ENCODE results near the gene MAEA. TPM values are rescaled to one million over a fixed set of nuclear protein-coding genes. Genes with fewer than 3 reads are reported as not detected.

MAEA gene
- polyA plus RNA-seq, 3 donors, result 34.3 to 83.5 (median 37.7) TPM

DNA sequence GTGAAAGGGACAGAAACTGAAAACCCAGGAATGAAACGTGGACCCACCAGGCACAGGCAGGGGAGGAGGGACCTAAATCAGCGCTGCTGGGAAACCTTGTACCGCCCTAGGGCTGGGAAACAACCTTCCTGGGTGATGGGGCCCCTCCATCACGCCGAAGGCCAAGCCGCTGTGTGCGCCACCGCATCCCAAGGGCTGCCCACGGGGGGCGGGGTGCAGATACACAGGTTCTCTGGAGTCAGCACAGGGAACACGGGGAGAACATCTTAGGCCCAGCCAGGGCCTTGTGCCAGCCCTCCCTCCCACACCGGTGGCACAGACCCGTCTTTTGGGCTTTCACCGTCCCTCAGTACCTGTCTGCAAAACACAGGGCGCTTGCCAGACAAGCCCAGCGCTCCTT is 70.3 kb downstream of the MAEA start:
- no peak for DNase-seq
- Histone ChIP-seq H3K27ac (ENCODE audit: low read depth in 1 of 2, low read length in 2 of 2) (no peak overlapping the region), H3K79me2 (ENCODE audit: insufficient read depth, low read length) (no peaks in the 10 kb centered on the region), H3K4me1 (ENCODE audit: control insufficient read depth in 1 of 2, insufficient read depth in 2 of 2, low read length in 2 of 2) (no peaks in the 10 kb centered on the region), H3K9ac (ENCODE audit: insufficient read depth, low read length, poor library complexity, severe bottlenecking) (no peak overlapping the region), H4K20me1 (ENCODE audit: insufficient read depth, low read length) (no peaks in the 10 kb centered on the region), H3K36me3 (replicated peaks in 1 of 2; ENCODE audit: control insufficient read depth in 1 of 2, insufficient read depth in 2 of 2, low read length in 2 of 2) (peaks cover 55 to 67% of the 10 kb centered on the region in 2 donors), H2AFZ (ENCODE audit: insufficient read depth, low read depth, low read length, poor library complexity, severe bottlenecking) (no peak overlapping the region), H3K4me2 (replicated peaks; ENCODE audit: extremely low read depth, low read length, poor library complexity, severe bottlenecking) (no peak overlapping the region), H3K9me3 (replicated peaks in 1 of 2; ENCODE audit: control insufficient read depth in 1 of 2, insufficient read depth in 1 of 2, low read length in 2 of 2) (no peaks in the 10 kb centered on the region), H3K27me3 (ENCODE audit: control insufficient read depth in 2 of 2, insufficient read depth in 2 of 2, low read length in 2 of 2) (no peaks in the 10 kb centered on the region), H3K4me3 (replicated peaks in 1 of 3; ENCODE audit: low read depth in 2 of 3, low read length in 3 of 3) (no peak overlapping the region)
- 96% methylated on average over 15 of the region's 16 CpGs for WGBS (ENCODE audit: insufficient coverage)
- H3K4me1 Mint-ChIP-seq, result no peaks in the 10 kb centered on the region
- H3K36me3 Mint-ChIP-seq, result peaks cover 28 to 72% of the 10 kb centered on the region in 2 donors
- TF ChIP-seq CTCF (IDR thresholded peaks at IDR 0.05), result no peak
- intact Hi-C loops (cut with micrococcal nuclease), result no loop called here
- no peak overlapping the region for H3K27ac Mint-ChIP-seq
- H3K4me3 Mint-ChIP-seq, result no peak overlapping the region
- H3K27me3 Mint-ChIP-seq (ENCODE audit: low read depth in 3 of 3), result peaks cover 0 to 5% (median 2%) of the 10 kb centered on the region in 3 donors
- H3K9me3 Mint-ChIP-seq, result no peaks in the 10 kb centered on the region

DNA sequence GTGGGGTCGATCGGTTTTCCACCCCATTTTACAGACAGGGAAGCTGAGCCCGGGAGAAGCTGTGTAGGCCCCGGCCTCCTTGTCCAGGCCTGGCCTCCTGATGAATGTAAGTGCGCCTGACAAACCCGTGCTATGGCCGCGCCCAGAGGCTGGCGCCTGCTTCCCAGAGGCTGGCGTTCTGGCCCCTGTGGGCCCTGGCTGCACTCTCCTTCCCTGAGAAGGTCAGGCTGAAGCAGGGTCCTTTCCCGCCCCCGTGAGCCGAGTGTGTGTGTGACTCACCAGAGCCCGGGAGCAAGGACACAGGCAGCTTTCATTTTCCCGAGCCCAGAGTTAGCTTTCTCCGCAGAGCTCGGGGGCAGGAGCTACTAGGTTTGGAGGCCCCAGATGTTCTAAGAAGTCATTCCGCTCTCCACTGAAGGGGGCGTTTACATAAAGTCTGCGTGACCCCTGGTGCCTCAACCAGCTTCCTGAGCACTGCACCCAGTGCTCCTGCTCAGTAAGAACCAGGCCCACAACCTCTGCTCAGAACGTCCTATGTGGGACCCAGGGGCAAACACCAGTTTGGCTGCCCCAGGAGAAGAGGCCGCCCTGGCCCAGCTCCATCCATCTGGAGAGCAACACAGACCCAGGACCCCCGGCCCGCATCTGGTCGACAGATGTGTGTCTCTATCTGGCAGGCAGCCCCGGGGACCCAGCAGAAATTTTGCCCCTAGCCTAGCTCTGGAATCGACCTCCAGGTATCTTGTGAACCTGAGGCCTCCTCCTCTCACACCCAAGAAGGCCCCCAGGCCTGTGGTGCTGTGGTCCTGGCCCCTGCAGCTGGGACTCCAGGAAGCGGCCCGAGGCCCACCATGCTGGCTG is 71.0 kb downstream of the MAEA start:
- intact Hi-C loops (cut with micrococcal nuclease), result no loop called here
- H3K27me3 Mint-ChIP-seq (ENCODE audit: low read depth in 3 of 3), result peaks cover 0 to 5% (median 2%) of the 10 kb centered on the region in 3 donors
- H3K9me3 Mint-ChIP-seq, result no peaks in the 10 kb centered on the region
- Histone ChIP-seq H3K27ac (ENCODE audit: low read depth in 1 of 2, low read length in 2 of 2) (no peak overlapping the region), H3K4me2 (replicated peaks; ENCODE audit: extremely low read depth, low read length, poor library complexity, severe bottlenecking) (no peak overlapping the region), H3K27me3 (ENCODE audit: control insufficient read depth in 2 of 2, insufficient read depth in 2 of 2, low read length in 2 of 2) (no peaks in the 10 kb centered on the region), H3K79me2 (ENCODE audit: insufficient read depth, low read length) (no peaks in the 10 kb centered on the region), H2AFZ (ENCODE audit: insufficient read depth, low read depth, low read length, poor library complexity, severe bottlenecking) (no peak overlapping the region), H4K20me1 (ENCODE audit: insufficient read depth, low read length) (no peaks in the 10 kb centered on the region), H3K9me3 (replicated peaks in 1 of 2; ENCODE audit: control insufficient read depth in 1 of 2, insufficient read depth in 1 of 2, low read length in 2 of 2) (no peaks in the 10 kb centered on the region), H3K36me3 (replicated peaks in 1 of 2; ENCODE audit: control insufficient read depth in 1 of 2, insufficient read depth in 2 of 2, low read length in 2 of 2) (peaks cover 48 to 62% of the 10 kb centered on the region in 2 donors), H3K9ac (ENCODE audit: insufficient read depth, low read length, poor library complexity, severe bottlenecking) (no peak overlapping the region), H3K4me1 (ENCODE audit: control insufficient read depth in 1 of 2, insufficient read depth in 2 of 2, low read length in 2 of 2) (no peaks in the 10 kb centered on the region), H3K4me3 (replicated peaks in 1 of 3; ENCODE audit: low read depth in 2 of 3, low read length in 3 of 3) (no peak overlapping the region)
- WGBS (ENCODE audit: insufficient coverage), result 97% methylated on average over 29 of the region's 29 CpGs
- H3K36me3 Mint-ChIP-seq, result peaks cover 24 to 72% of the 10 kb centered on the region in 2 donors
- DNase-seq, result no peak
- peak overlapping the region in 2 of 7 donors; percentile 46 to 48 for H3K27ac Mint-ChIP-seq
- no peaks in the 10 kb centered on the region for H3K4me1 Mint-ChIP-seq
- H3K4me3 Mint-ChIP-seq, result no peak overlapping the region
- TF ChIP-seq CTCF (IDR thresholded peaks at IDR 0.05), result no peak
